Endothelial cell of umbilical vein (primary cell): ENCODE data around the gene MAN2B2. TPM values are rescaled to one million over a fixed set of nuclear protein-coding genes. Genes with fewer than 3 reads are reported as not detected.

Source experiments
- BruUV-seq: library from RNA; stranded (reverse); fragments of 400-500 nt; replicated peaks from 2 replicates; lab custom pipeline; 2021; lab: Mats Ljungman, UMichigan
- CTCF ChIA-PET: fragments of 300-600, 350-600 bp; sonication (Branson Sonifier 250); formaldehyde crosslinking; loops from one replicate; lab custom pipeline; 2021; ENCODE audit warnings: antibody characterized with exemption, inconsistent platforms; lab: Charles Lee
- POLR2A ChIA-PET: fragments of 300-600, 350-600 bp; sonication (Branson Sonifier 250); formaldehyde crosslinking; loops from one replicate; lab custom pipeline; 2021; ENCODE audit warnings: antibody characterized with exemption, inconsistent platforms; lab: Charles Lee
- DNase-seq: peaks from one replicate; pipeline ENCODE4 v3.0.0-alpha.2; 2011; ENCODE audit warnings: low read depth, low spot score
- FAIRE-seq: peaks from 2 replicates; lab custom pipeline; 2011; peaks lifted over from hg19 to GRCh38; lab: Jason Lieb, UNC
- H2AFZ ChIP-seq: 2 replicates; pipeline ENCODE4 v1.6.0; 2012; ENCODE audit warnings: low read depth, low read length, control low read depth, inconsistent platforms
- H3K27ac ChIP-seq: 2 replicates; pipeline ENCODE4 v1.5.1; 2011; ENCODE audit warnings: low read depth, mild to moderate bottlenecking, control low read depth, low read length, moderate library complexity; ENCODE audit not compliant: insufficient read depth
- H3K27me3 ChIP-seq, 2 experiments: 2 replicates each; pipeline versions ENCODE4 v1.6.0 to v1.6.1; 2011; ENCODE audit warnings: low read length in 2 of 2, mixed read lengths in 1 of 2; ENCODE audit not compliant: control insufficient read depth in 2 of 2, insufficient read depth in 2 of 2
- H3K36me3 ChIP-seq, 2 experiments: 2 replicates in 1 of 2; 3 replicates in 1 of 2; pipeline ENCODE4 v1.5.1; 2011; ENCODE audit warnings: low read length in 2 of 2, mild to moderate bottlenecking in 1 of 2, moderate library complexity in 1 of 2; ENCODE audit not compliant: control insufficient read depth in 2 of 2, insufficient read depth in 2 of 2; ENCODE audit errors: extremely low read depth in 1 of 2
- H3K4me1 ChIP-seq: 3 replicates; pipeline ENCODE4 v1.5.1; 2011; ENCODE audit warnings: mild to moderate bottlenecking, low read length; ENCODE audit not compliant: control insufficient read depth, insufficient read depth; ENCODE audit errors: extremely low read depth
- H3K4me2 ChIP-seq: 2 replicates; pipeline ENCODE4 v1.6.1; 2011; ENCODE audit warnings: low read length, control low read depth, mixed read lengths; ENCODE audit not compliant: insufficient read depth
- H3K4me3 ChIP-seq, 3 experiments: fragments of 200-600 bp in 1 of 3; sonication (generic), shearing (Covaris generic) in 1 of 3; replicated peaks in 1 of 3; 2 replicates each; pipeline ENCODE4 v1.5.1; 2011 to 2016; ENCODE audit warnings: control low read depth in 3 of 3, low read length in 3 of 3, mild to moderate bottlenecking in 2 of 3, inconsistent platforms in 1 of 3, low read depth in 1 of 3, moderate library complexity in 1 of 3; ENCODE audit not compliant: insufficient read depth in 1 of 3
- H3K79me2 ChIP-seq: 2 replicates; pipeline ENCODE4 v1.6.0; 2012; ENCODE audit warnings: low read length, inconsistent platforms; ENCODE audit not compliant: control insufficient read depth, insufficient read depth
- H3K9ac ChIP-seq: replicated peaks from 2 replicates; pipeline ENCODE3; 2011; ENCODE audit warnings: low read length, control low read depth; ENCODE audit not compliant: insufficient read depth; ENCODE audit errors: extremely low read depth
- H3K9me1 ChIP-seq: replicated peaks from 3 replicates; pipeline ENCODE4 v1.6.0; 2011; ENCODE audit warnings: mild to moderate bottlenecking, low read length; ENCODE audit not compliant: control insufficient read depth, insufficient read depth; ENCODE audit errors: extremely low read depth
- H3K9me3 ChIP-seq: replicated peaks from 2 replicates; pipeline ENCODE4 v1.5.1; 2012; ENCODE audit warnings: low read length, inconsistent platforms; ENCODE audit not compliant: control insufficient read depth, insufficient read depth
- H4K20me1 ChIP-seq: replicated peaks from 2 replicates; pipeline ENCODE3; 2011; ENCODE audit warnings: mild to moderate bottlenecking, low read length; ENCODE audit not compliant: control insufficient read depth, insufficient read depth; ENCODE audit errors: extremely low read depth
- EZH2 ChIP-seq: IDR thresholded peaks from 2 replicates; pipeline ENCODE4 v1.6.1; 2012; ENCODE audit warnings: borderline replicate concordance, low read depth, mild to moderate bottlenecking, moderate library complexity, low read length, inconsistent platforms; ENCODE audit not compliant: severe bottlenecking
- FOS ChIP-seq: IDR thresholded peaks from 2 replicates; pipeline ENCODE4 v1.6.1; 2011; ENCODE audit warnings: mild to moderate bottlenecking, low read length, moderate library complexity, borderline replicate concordance; ENCODE audit not compliant: insufficient read depth
- GATA2 ChIP-seq: IDR thresholded peaks from 2 replicates; pipeline ENCODE4 v1.7.0; 2011; ENCODE audit warnings: low read depth, mild to moderate bottlenecking, moderate library complexity, mixed read lengths, low read length; ENCODE audit not compliant: insufficient read length, insufficient read depth
- JUN ChIP-seq: IDR thresholded peaks from 2 replicates; pipeline ENCODE4 v1.6.1; 2011; ENCODE audit warnings: borderline replicate concordance, low read depth; ENCODE audit not compliant: insufficient read length, insufficient read depth
- MYC ChIP-seq: IDR thresholded peaks from one replicate; pipeline ENCODE4 v1.6.1; 2011; ENCODE audit warnings: mild to moderate bottlenecking, low read depth, low read length
- POLR2A ChIP-seq: IDR thresholded peaks from 2 replicates; pipeline ENCODE4 v1.6.1; 2012; ENCODE audit warnings: low read depth, mild to moderate bottlenecking, control low read depth, low read length
- POLR2AphosphoS5 ChIP-seq: IDR thresholded peaks from 2 replicates; pipeline ENCODE4 v1.6.1; 2012; ENCODE audit warnings: low read depth, mild to moderate bottlenecking, control low read depth, low read length, moderate library complexity; ENCODE audit not compliant: insufficient read depth
- dilution Hi-C: fragments of 300-500 bp; cut with MboI; formaldehyde crosslinking; loops from one replicate; pipeline ENCODE4 v1.15.0; 2019; ENCODE audit warnings: low sequenced_read_pairs; ENCODE audit not compliant: extremely low pct_ligation_motif_present
- intact Hi-C: fragments of 100-400 bp; cut with micrococcal nuclease; formaldehyde crosslinking; loops from one replicate; pipeline ENCODE4 v1.10.0; 2022
- polyA plus RNA-seq, 4 experiments: library from polyadenylated mRNA; depleted of rRNA in 3 of 4; stranded (reverse) in 3 of 4; unstranded in 1 of 4; fragments of >200 nt; gene quantifications; 2 replicates each; pipeline versions ENCODE4 v1.2.1 to v1.2.3, GENCODE V29; 2011 to 2012; ENCODE audit warnings: missing spikeins in 1 of 4
- total RNA-seq: library from RNA; stranded (reverse); gene quantifications from 2 replicates; pipeline ENCODE4 v1.2.3, GENCODE V29; 2021
- TF ChIP-seq, protein P1 (sequence below), 2 donors: IDR thresholded peaks; 1 replicate in 1 of 2; 2 replicates in 1 of 2; pipeline ENCODE4 v1.5.1; 2011; ENCODE audit warnings: low read length in 2 of 2, mild to moderate bottlenecking in 2 of 2, moderate library complexity in 2 of 2, control low read depth in 1 of 2, inconsistent platforms in 1 of 2, low read depth in 1 of 2; ENCODE audit not compliant: insufficient read depth in 1 of 2; ENCODE audit errors: extremely low read depth in 1 of 2
- TF ChIP-seq, protein P2 (sequence below): IDR thresholded peaks from 2 replicates; pipeline ENCODE4 v1.6.1; 2011; ENCODE audit not compliant: insufficient read depth, insufficient read length

MAN2B2 gene
- total and polyA plus RNA-seq, 2 donors (not counting 3 experiments of a cell fraction or from before 2014, with no cell fraction given) = 15.7 to 25.1 TPM

DNA sequence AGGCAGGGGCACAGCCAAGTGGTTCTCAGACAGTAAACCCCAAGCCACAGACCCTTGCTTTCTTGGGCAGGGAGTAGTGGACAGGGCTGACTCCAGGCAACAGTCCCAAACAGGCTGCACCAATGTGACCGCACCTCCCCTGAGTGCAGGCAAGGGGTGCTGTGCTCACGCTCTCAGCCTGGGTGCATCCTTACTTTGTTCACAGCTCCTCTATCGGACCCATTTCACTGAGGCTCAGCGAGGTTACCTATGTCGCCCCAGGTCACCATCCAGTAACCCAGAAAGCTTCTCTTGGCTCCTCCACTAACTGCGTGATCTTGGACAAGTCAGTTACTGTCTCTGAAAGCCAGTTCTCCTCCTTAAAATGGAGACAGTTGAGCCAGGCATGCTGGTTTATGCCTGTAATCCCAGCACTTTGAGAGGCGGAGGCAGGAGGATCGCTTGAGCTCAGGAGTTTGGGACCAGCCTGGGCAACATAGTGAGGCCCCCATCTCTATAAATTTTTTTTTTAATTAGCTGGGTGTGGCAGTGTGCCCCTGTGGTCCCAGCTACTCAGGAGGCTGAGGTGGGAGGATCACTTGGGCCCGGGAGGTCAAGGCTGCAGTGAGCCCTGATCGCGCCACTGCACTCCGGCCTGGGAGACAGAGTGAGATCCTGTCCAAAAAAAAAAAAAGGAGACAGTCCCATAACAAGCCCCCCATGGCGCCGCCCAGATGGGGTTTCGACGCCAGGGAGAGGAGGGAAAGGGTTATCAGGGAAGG is 823 bp upstream of the MAN2B2 start:
- FAIRE-seq (no peak), DNase-seq (no peak)
- intact Hi-C loops = loop anchor here (2.0 kb wide), 1 partner anchor 135 kb away; the partner anchor contains the start of gene MRFAP1L1
- H3K36me3 ChIP-seq = peaks cover 0 to 7% of the 10 kb centered on the region in 2 experiments
- ChIA-PET POLR2A (interaction anchor here (0.8 kb wide), 1 partner anchor 67 kb away, joined by 3 read pairs; the partner anchor contains the start of gene MRFAP1), CTCF (interaction anchor here (0.7 to 1.5 kb wide), 9 partner anchors 15 to 400 kb away, joined by 3 to 6 read pairs (median 4); partner anchors contain the start of gene MRFAP1L1)
- dilution Hi-C loops = no loop called here
- no peaks in the 10 kb centered on the region for H3K9me1 ChIP-seq
- H3K4me3 ChIP-seq = peak overlapping the region in 2 of 3 experiments; percentile 41 to 61
- H3K79me2 ChIP-seq = no peaks in the 10 kb centered on the region
- no peak overlapping the region for H3K27ac ChIP-seq
- peak overlapping the region; percentile 66 for H3K4me2 ChIP-seq
- TF ChIP-seq MYC = no peak
- no peak for TF ChIP-seq EZH2
- TF ChIP-seq POLR2A = no peak
- TF ChIP-seq JUN = no peak
- TF ChIP-seq, protein P1, sequence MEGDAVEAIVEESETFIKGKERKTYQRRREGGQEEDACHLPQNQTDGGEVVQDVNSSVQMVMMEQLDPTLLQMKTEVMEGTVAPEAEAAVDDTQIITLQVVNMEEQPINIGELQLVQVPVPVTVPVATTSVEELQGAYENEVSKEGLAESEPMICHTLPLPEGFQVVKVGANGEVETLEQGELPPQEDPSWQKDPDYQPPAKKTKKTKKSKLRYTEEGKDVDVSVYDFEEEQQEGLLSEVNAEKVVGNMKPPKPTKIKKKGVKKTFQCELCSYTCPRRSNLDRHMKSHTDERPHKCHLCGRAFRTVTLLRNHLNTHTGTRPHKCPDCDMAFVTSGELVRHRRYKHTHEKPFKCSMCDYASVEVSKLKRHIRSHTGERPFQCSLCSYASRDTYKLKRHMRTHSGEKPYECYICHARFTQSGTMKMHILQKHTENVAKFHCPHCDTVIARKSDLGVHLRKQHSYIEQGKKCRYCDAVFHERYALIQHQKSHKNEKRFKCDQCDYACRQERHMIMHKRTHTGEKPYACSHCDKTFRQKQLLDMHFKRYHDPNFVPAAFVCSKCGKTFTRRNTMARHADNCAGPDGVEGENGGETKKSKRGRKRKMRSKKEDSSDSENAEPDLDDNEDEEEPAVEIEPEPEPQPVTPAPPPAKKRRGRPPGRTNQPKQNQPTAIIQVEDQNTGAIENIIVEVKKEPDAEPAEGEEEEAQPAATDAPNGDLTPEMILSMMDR (IDR thresholded peaks at IDR 0.05; ENCODE audit: extremely low read depth in 1 of 2, insufficient read depth in 1 of 2, low read depth in 1 of 2, low read length in 2 of 2) = no peak
- TF ChIP-seq, protein P2, sequence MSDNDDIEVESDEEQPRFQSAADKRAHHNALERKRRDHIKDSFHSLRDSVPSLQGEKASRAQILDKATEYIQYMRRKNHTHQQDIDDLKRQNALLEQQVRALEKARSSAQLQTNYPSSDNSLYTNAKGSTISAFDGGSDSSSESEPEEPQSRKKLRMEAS = no peak
- no peak for TF ChIP-seq POLR2AphosphoS5
- TF ChIP-seq GATA2 = no peak
- no peak for TF ChIP-seq FOS
- H3K4me1 ChIP-seq = peaks cover 8% of the 10 kb centered on the region
- peaks cover 4 to 7% of the 10 kb centered on the region in 2 experiments for H3K27me3 ChIP-seq
- no peak overlapping the region for H3K9ac ChIP-seq
- BruUV-seq = no TSS peak
- H4K20me1 ChIP-seq = no peaks in the 10 kb centered on the region
- H2AFZ ChIP-seq = peak overlapping the region; percentile 99
- no peaks in the 10 kb centered on the region for H3K9me3 ChIP-seq
